Activated CD4-positive, alpha-beta T cell treated with anti-CD3 and anti-CD28 coated beads, Interleukin-2, amount 50 U/mL, for 4 hours (primary cell): Measurements from ENCODE around the gene HOXC13.

ENCODE experiments used
- DNase-seq, 2 experiments: peaks; one replicate each; pipeline ENCODE4 v3.0.0-alpha.2; 2020

Gene HOXC13, protein sequence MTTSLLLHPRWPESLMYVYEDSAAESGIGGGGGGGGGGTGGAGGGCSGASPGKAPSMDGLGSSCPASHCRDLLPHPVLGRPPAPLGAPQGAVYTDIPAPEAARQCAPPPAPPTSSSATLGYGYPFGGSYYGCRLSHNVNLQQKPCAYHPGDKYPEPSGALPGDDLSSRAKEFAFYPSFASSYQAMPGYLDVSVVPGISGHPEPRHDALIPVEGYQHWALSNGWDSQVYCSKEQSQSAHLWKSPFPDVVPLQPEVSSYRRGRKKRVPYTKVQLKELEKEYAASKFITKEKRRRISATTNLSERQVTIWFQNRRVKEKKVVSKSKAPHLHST

GRCh38 chr12:53938326-53939140 is at the start of gene HOXC13:
HOXC13 (plus strand) TSS chr12:53938831; CDS start chr12:53938907, 76 bp downstream.
- DNase-seq, result no peak

DNA sequence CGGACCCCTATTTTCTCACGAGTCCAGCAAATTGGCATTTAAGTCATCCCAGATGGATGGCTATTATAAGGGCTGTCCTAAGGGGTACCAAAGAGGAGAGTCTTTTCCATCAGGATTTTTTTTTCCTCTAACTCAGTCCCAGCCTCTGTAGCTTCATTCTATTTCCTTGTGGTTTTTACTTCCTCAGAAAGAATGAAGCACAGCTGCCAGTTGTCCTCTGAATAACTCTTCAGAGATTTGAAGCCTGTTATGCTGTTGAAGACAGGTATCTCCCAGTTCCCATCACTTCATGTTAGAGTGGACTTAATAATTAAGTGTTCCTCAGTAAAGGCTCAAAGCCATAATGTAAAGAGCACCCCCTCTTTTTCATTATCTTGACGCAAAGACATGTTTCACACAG is 48.5 kb upstream of the HOXC13 start:
- no peak for DNase-seq

GRCh38 chr12:53892762-53893395 is 45.8 kb upstream of the HOXC13 start:
- no peak for DNase-seq

DNA sequence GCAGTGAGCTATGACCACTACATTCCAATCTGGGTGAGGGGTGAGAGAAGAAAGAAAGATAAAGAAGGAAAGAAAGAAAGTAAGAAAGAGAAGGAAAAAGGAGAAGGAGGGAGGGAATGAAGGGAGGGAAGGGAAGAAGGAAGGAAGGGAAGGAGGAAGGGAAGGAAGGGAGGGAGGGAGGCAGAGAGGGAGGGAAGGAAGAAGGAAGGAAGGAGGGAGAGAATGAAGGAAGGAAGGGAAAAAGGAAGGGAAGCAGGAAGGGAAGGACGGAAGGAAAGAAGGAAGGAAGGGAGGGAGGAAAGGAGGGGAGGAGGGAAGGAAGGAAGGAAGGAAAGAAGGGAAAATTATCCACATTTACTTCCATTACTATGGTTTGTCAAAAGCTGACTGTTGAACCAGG is 39.4 kb upstream of the HOXC13 start:
- DNase-seq, result no peak

GRCh38 chr12:53907103-53907502 is 31.5 kb upstream of the HOXC13 start:
- no peak for DNase-seq

DNA sequence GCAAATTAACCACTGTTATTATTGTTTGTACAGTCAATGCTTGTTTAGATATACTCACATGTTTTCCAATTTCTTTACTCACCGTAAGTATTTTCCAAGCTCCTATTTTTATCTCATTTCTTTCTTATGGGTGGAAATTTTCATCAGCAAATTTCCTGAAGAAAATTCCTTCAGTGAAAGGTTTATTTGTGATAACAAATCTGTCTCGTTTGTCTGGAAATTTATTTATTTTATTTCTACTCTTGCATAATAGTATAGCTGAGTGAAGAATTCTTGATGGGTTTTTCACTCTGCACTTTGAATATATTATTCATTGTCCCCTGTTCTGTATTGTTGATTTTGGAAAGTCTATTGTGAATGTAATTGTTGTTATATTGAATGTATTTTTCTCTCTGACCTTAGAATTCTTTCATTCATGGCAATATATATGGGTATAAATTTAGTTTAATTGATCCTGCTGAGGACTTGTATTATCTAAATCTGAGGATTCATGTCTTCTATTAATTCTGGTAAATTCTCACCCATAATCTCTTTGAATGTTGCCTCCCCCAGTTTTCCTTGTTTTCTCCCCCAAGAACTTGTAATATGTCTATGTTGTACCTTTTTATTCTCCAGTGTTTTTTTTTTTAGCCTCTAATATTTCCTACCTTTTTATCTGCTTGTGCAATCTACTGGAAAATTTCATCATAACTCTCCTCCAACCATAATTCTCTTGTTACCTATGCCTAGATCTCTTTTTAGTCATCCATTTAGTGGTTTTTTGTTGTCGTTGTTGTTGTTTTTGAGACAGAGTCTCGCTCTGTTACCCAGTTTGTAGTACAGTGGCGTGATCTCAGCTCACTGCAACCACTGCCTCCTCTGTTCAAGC is 21.6 kb upstream of the HOXC13 start:
- no peak for DNase-seq

DNA sequence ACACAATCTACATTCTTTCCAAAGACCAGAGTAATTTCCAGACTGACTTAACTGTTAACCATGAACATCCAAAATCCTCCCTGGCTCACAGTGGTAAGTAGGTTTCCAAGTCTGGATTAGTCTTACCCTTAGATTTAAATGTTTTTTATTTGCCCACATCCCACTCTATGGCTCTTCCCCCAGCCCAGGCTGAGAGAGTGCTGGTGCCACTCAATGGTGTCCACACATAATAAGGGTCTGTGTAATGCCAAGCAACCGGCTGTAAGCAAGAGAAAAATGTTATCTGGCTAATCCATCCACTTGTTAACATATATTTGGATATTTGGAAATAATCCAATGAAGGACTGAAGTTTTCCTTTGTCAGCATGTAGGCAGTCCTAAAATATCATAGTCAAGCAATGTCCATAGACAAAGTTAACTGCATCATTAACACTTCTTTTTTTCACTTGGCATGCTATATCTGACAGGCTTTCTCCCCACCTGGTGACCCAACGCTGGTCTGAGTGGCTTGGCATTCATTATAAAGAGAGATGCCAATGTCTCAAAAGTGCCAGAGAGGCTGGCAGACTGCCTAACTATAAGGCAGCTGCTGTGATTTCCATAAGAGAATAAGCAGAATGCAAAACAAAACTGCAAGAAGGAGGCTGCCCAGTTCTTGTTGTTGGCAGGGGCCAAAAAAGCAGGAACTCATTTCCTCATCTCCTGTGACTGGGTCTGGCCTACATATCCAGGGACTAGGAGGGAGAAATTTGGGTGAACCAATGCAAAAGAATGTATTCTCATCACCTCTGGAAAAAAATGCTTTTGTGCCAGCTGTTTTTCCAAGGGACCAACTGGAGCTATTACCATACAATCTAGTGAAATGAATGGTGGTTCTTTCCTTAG is 13.9 kb upstream of the HOXC13 start:
- no peak for DNase-seq

DNA sequence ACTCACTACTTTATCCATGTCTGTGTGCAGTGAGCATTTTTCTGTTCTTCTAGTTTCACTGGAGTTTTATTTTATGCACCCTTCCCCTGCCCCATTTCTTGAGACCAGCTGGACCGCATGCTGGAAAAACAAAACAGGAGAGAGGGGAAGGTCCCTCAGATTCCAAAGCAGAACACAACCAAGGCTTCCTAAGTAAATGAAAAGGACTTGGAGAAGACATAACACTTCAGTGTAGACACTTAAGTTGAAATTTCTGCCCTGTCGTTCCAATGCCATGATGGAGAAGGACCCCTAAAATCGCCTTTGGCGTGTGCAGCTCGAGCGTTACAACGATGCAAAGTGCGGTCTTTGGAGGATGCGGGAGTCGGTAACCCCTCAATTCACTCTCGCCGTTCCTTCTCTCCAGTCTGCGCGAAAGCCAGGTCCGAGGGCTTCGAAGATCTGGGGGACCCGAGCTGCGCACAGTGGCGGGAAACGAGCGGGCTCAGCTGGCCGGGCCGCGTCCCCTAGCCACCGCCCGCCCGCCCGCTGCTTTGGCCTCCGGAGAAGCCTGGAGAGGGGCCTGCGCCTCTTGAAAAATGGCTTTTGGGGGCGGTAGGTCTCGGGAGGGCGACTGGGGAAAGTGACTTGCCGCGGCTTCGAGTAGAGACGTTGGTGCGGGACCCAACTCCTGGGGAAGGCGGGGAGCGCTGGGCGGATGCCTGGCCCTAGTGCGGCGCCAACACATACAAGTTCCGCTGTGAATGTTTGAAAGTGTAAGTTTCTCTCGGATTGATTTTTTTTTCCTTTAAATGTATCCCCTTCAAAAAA is 11.2 kb upstream of the HOXC13 start:
- DNase-seq, result no peak

GRCh38 chr12:53928054-53928835 is 10.4 kb upstream of the HOXC13 start:
- no peak for DNase-seq

GRCh38 chr12:53929527-53929926 is 9.1 kb upstream of the HOXC13 start:
- DNase-seq, result no peak

- DNase-seq, result no peak
Measured at GRCh38 chr12:53930591-53931255, 7.9 kb upstream of the HOXC13 start.

- DNase-seq, result no peak
Measured at GRCh38 chr12:53931844-53932581, 6.6 kb upstream of the HOXC13 start.

DNA sequence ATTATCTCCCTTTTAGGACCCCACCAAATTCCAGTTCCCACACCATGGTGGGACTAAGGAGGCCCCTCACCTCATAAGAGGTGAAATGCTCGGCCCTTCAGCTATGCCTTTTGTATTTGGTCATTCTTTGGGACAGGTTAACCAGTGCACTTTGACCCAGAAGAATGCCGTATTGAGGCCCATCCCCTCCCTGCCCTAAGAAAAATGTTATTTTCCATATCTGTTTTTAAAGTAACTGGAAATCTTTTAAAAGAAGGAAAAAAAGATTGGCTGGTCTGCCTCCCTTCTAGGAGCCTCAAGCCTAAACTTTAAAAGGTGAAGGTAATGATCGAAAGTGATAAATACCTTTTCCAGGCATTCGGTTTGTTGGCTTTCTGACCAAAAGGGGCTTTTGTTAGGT is 5.7 kb upstream of the HOXC13 start:
- DNase-seq, result no peak

- no peak for DNase-seq
Measured at GRCh38 chr12:53935383-53936341, 3.0 kb upstream of the HOXC13 start.

DNA sequence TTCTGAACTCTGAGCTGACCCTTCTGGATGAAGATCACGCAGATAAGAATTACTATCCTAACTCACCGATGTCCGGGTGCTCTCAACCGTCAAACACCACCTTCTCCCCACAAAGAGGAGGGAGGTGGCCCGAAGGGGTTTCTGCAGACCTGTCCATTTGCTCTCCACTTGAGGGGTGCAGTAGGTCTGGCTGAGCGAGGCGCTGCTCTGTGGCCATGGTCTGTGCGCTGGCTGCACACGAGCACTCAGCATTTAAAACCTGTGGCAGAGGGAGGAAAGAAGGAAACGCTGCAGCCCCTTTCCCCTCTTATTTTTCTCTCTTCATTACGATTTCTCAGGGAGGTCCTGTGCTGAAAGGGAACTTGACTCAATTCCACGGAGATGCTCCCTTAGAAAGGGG is 1.5 kb upstream of the HOXC13 start:
- DNase-seq, result no peak

DNA sequence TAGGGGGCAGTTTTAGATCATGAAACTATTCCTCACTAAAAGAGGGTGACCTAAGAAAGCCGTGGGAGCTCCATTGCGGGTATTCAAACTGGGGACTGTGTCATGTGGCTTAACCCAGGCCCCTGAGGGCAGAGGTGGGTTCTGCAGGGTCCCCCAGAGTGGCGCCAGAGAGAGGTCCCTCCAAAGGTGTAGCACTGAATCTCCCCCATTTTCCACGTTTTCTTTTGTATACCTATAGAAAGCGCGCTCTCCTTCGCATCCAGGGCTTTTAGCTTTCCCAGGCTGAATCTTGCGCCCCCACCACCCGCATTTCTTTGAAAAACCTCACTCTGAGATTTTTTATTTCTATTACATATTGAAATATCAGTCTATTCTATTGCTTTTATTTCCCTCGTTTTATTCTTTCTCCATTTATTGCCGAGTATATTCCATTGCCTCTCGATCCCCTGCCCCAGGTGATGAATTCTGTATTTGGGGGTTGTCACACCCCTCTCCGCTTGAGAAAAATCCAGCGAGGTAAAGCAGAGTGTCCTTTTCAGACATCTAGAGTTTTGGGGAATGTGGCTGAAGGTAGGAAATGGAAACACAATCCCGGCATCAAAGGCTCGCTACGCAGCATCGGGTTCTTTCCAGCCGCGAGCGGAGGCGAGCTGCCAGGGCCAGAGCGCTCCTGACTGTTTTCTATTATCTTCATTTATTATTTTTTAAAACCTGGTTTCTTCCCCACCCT is 870 bp upstream of the HOXC13 start:
- no peak for DNase-seq
